B cell (primary cell): ENCODE data around the gene SIPA1L2. TPM values are rescaled to one million over a fixed set of nuclear protein-coding genes. Genes with fewer than 3 reads are reported as not detected.

Source experiments
- ATAC-seq: fragments of 200-7000 bp; cut with Tn5 transposase; one replicate; pipeline ENCODE4 v1.10.0; 2021; ENCODE audit warnings: low read depth, mild to moderate bottlenecking, moderate number of reproducible peaks, moderate library complexity
- CTCF ChIA-PET: fragments of 350-600 bp; sonication (Branson Sonifier 250); formaldehyde crosslinking; loops from one replicate; lab custom pipeline; 2021; ENCODE audit warnings: antibody characterized with exemption, inconsistent platforms; lab: Charles Lee
- POLR2A ChIA-PET: fragments of 350-600 bp; sonication (Branson Sonifier 250); formaldehyde crosslinking; loops from one replicate; lab custom pipeline; 2021; ENCODE audit warnings: antibody characterized with exemption; lab: Charles Lee
- DNase-seq: peaks from one replicate; pipeline ENCODE4 v3.0.0; 2013
- H2AFZ ChIP-seq: 2 replicates; pipeline ENCODE4 v1.6.1; 2012; ENCODE audit warnings: mild to moderate bottlenecking, low read depth, low read length; ENCODE audit not compliant: insufficient read depth, poor library complexity, severe bottlenecking
- H3K27ac ChIP-seq, 2 donors: 1 replicate in 1 of 2; 2 replicates in 1 of 2; pipeline ENCODE4 v1.5.1; 2012 to 2013; ENCODE audit warnings: low read length in 2 of 2, mild to moderate bottlenecking in 2 of 2, moderate library complexity in 1 of 2
- H3K27me3 ChIP-seq, 4 experiments: fragments of 200-600 bp in 1 of 4; sonication (generic) in 1 of 4; replicated peaks in 1 of 4; 1 replicate in 2 of 4; 2 replicates in 2 of 4; pipeline versions ENCODE4 v1.6.1 to v1.7.0; 2013 to 2016; ENCODE audit warnings: low read length in 3 of 4, mild to moderate bottlenecking in 2 of 4, mixed read lengths in 1 of 4, moderate library complexity in 1 of 4; ENCODE audit not compliant: insufficient read depth in 4 of 4, control insufficient read depth in 3 of 4; ENCODE audit errors: control extremely low read depth in 1 of 4
- H3K36me3 ChIP-seq, 2 experiments: replicated peaks in 1 of 2; 1 replicate in 1 of 2; 2 replicates in 1 of 2; pipeline versions ENCODE4 v1.6.1 to v1.7.1; 2013; ENCODE audit warnings: low read length in 1 of 2; ENCODE audit not compliant: insufficient read depth in 2 of 2, control insufficient read depth in 1 of 2; ENCODE audit errors: control extremely low read depth in 1 of 2, extremely low read depth in 1 of 2
- H3K4me1 ChIP-seq, 2 donors: fragments of 200-600 bp in 1 of 2; sonication (generic) in 1 of 2; 1 replicate in 1 of 2; 2 replicates in 1 of 2; pipeline versions ENCODE4 v1.5.1 to v1.6.1; 2013 to 2017; ENCODE audit warnings: low read length in 2 of 2; ENCODE audit not compliant: control insufficient read depth in 2 of 2, insufficient read depth in 2 of 2
- H3K4me2 ChIP-seq: replicated peaks from 2 replicates; pipeline ENCODE3; 2012; ENCODE audit warnings: mild to moderate bottlenecking, low read depth, low read length; ENCODE audit not compliant: poor library complexity, severe bottlenecking
- H3K4me3 ChIP-seq, 5 experiments: fragments of 200-600 bp in 1 of 5; sonication (generic) in 1 of 5; 1 replicate in 3 of 5; 2 replicates in 2 of 5; pipeline versions ENCODE4 v1.5.1 to v1.7.0; 2011 to 2016; ENCODE audit warnings: low read length in 4 of 5, mild to moderate bottlenecking in 4 of 5, low read depth in 2 of 5, control low read depth in 1 of 5, moderate library complexity in 1 of 5; ENCODE audit not compliant: insufficient read depth in 1 of 5; ENCODE audit errors: control extremely low read depth in 1 of 5, extremely low read depth in 1 of 5
- H3K79me2 ChIP-seq: fragments of 200-600 bp; sonication (generic); one replicate; pipeline ENCODE4 v1.6.0; 2016; ENCODE audit warnings: low read length; ENCODE audit not compliant: control insufficient read depth, insufficient read depth
- H3K9ac ChIP-seq: fragments of 200-600 bp; sonication (generic); 2 replicates; pipeline ENCODE4 v1.6.1; 2017; ENCODE audit warnings: mild to moderate bottlenecking, low read length, moderate library complexity
- H3K9me3 ChIP-seq, 3 donors: one replicate each; pipeline versions ENCODE4 v1.6.1 to v1.7.1; 2013; ENCODE audit warnings: low read length in 2 of 3; ENCODE audit not compliant: control insufficient read depth in 2 of 3, insufficient read depth in 1 of 3; ENCODE audit errors: control extremely low read depth in 1 of 3
- H4K20me1 ChIP-seq: 2 replicates; pipeline ENCODE4 v1.6.0; 2012; ENCODE audit warnings: mild to moderate bottlenecking, low read length; ENCODE audit not compliant: insufficient read depth, control insufficient read depth, poor library complexity, severe bottlenecking
- H3K27ac Mint-ChIP-seq: one replicate; pipeline ENCODE4 v1.8.0; 2021; ENCODE audit warnings: mixed read lengths
- H3K27me3 Mint-ChIP-seq: one replicate; pipeline ENCODE4 v1.8.0; 2021; ENCODE audit warnings: mixed read lengths
- H3K4me1 Mint-ChIP-seq: one replicate; pipeline ENCODE4 v1.8.0; 2021; ENCODE audit warnings: mixed read lengths
- H3K4me3 Mint-ChIP-seq: one replicate; pipeline ENCODE4 v1.8.0; 2021; ENCODE audit warnings: mixed read lengths
- H3K9me3 Mint-ChIP-seq: one replicate; pipeline ENCODE4 v1.8.0; 2022; ENCODE audit warnings: mixed read lengths; ENCODE audit not compliant: insufficient read depth
- EZH2 ChIP-seq: IDR thresholded peaks from 2 replicates; pipeline ENCODE4 v1.6.1; 2012; ENCODE audit warnings: borderline replicate concordance, low read depth, mild to moderate bottlenecking, moderate library complexity, low read length; ENCODE audit not compliant: insufficient read depth, poor library complexity, severe bottlenecking
- WGBS: methylation state at CpG from one replicate; pipeline ENCODE4 v1.1.5; 2013; ENCODE audit warnings: missing lambda C conversion rate; ENCODE audit not compliant: insufficient coverage; 5-methylcytosine and 5-hydroxymethylcytosine counted together
- intact Hi-C: fragments of 100-400 bp; cut with micrococcal nuclease; formaldehyde crosslinking; loops from one replicate; pipeline ENCODE4 v1.10.0; 2022
- polyA plus RNA-seq: library from polyadenylated mRNA; depleted of rRNA; stranded (reverse); fragments of >200 nt; gene quantifications from 2 replicates; pipeline ENCODE4 v1.2.3, GENCODE V29; 2012
- total RNA-seq, 2 donors: library from RNA; stranded (reverse); fragments of 120-200 nt in 1 of 2; gene quantifications; 1 replicate in 1 of 2; 2 replicates in 1 of 2; pipeline versions ENCODE4 v1.2.3 to v1.2.4, GENCODE V29; 2013 to 2022
- TF ChIP-seq, protein P1 (sequence below): fragments of 200-600 bp; IDR thresholded peaks from one replicate; pipeline ENCODE4 v1.8.0; 2022; ENCODE audit warnings: antibody characterized with exemption, mild to moderate bottlenecking

The SIPA1L2 gene
- total and polyA plus RNA-seq, 2 donors (not counting 1 experiment from before 2014, with no cell fraction given): 0.07 TPM

DNA sequence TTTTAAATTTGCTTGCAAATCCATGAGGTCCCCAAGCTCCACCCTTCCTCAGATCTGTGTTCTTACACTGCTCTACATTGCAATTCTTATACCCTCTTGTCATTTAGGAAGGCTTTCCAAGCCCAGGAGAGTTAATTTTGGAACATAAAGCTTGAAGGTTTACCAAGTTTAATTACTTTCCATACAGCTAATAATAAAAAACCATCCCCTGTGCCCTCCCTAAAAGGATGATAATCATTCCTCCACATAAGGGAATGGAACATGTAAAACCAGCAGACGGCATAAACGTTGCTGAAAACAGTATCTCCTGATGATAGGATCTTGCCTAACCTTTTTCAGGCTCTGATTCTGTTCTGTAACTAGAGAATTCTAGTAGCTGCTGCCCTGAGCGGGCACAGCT lies 23.9 kb upstream of the SIPA1L2 start:
- no peak overlapping the region for H2AFZ ChIP-seq
- no peak for DNase-seq
- no peaks in the 10 kb centered on the region for H3K27me3 ChIP-seq
- intact Hi-C loops: no loop called here
- H3K4me3 Mint-ChIP-seq: no peak overlapping the region
- H3K4me1 Mint-ChIP-seq: no peaks in the 10 kb centered on the region
- peaks cover 24% of the 10 kb centered on the region for H3K27me3 Mint-ChIP-seq
- H3K4me3 ChIP-seq: no peak overlapping the region
- no peaks in the 10 kb centered on the region for H3K36me3 ChIP-seq
- no peak for ATAC-seq
- H3K4me1 ChIP-seq: no peaks in the 10 kb centered on the region
- H4K20me1 ChIP-seq: no peaks in the 10 kb centered on the region
- H3K4me2 ChIP-seq: no peak overlapping the region
- no peak overlapping the region for H3K27ac ChIP-seq
- no peak for TF ChIP-seq EZH2
- TF ChIP-seq, protein P1, sequence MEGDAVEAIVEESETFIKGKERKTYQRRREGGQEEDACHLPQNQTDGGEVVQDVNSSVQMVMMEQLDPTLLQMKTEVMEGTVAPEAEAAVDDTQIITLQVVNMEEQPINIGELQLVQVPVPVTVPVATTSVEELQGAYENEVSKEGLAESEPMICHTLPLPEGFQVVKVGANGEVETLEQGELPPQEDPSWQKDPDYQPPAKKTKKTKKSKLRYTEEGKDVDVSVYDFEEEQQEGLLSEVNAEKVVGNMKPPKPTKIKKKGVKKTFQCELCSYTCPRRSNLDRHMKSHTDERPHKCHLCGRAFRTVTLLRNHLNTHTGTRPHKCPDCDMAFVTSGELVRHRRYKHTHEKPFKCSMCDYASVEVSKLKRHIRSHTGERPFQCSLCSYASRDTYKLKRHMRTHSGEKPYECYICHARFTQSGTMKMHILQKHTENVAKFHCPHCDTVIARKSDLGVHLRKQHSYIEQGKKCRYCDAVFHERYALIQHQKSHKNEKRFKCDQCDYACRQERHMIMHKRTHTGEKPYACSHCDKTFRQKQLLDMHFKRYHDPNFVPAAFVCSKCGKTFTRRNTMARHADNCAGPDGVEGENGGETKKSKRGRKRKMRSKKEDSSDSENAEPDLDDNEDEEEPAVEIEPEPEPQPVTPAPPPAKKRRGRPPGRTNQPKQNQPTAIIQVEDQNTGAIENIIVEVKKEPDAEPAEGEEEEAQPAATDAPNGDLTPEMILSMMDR: no peak
- no CpG with 5 or more reads among the region's 3 CpGs for WGBS
- H3K79me2 ChIP-seq: no peaks in the 10 kb centered on the region
- CTCF ChIA-PET: no interaction called here
- H3K9ac ChIP-seq: no peak overlapping the region
- POLR2A ChIA-PET: no interaction called here
- H3K9me3 ChIP-seq: no peaks in the 10 kb centered on the region
- no peaks in the 10 kb centered on the region for H3K9me3 Mint-ChIP-seq
- H3K27ac Mint-ChIP-seq: no peak overlapping the region

DNA sequence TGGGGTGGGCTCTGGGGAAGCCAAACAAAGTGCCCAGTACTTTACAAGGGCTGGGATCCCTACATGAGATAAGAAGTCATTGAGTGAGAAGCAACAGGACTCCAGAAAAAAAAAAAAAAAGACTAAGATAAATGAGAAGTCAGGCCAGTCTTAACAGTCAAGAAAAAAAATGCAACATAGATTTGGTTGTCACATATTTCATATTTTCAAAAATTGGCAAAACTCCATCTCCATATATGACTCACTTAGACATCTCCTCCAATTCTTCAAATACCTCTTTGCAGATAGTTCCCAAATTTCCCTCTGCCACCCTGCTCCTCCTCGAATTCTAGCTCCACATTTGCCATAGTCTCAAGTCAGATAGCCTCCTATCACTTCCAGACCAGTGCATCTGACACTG lies 20.9 kb upstream of the SIPA1L2 start:
- H3K4me3 ChIP-seq: no peak overlapping the region
- no peaks in the 10 kb centered on the region for H3K9me3 ChIP-seq
- no peaks in the 10 kb centered on the region for H3K27me3 ChIP-seq
- 56% methylated on average over 1 of the region's 1 CpG for WGBS
- Mint-ChIP-seq H3K27me3 (peaks cover 18% of the 10 kb centered on the region), H3K4me3 (no peak overlapping the region), H3K27ac (no peak overlapping the region), H3K9me3 (no peaks in the 10 kb centered on the region), H3K4me1 (no peaks in the 10 kb centered on the region)
- no peak for ATAC-seq
- H3K4me1 ChIP-seq: no peaks in the 10 kb centered on the region
- TF ChIP-seq, protein P1: no peak
- TF ChIP-seq EZH2: no peak
- no peaks in the 10 kb centered on the region for H3K36me3 ChIP-seq
- H4K20me1 ChIP-seq: no peaks in the 10 kb centered on the region
- H2AFZ ChIP-seq: no peak overlapping the region
- H3K27ac ChIP-seq: no peak overlapping the region
- no peak for DNase-seq
- intact Hi-C loops: no loop called here
- CTCF ChIA-PET: no interaction called here
- H3K79me2 ChIP-seq: no peaks in the 10 kb centered on the region
- no peak overlapping the region for H3K4me2 ChIP-seq
- H3K9ac ChIP-seq: no peak overlapping the region
- POLR2A ChIA-PET: no interaction called here
